Stimulated activated CD4-positive, alpha-beta T cell treated with anti-CD3 and anti-CD28 coated beads, Interleukin-15, amount 100 ng/mL, for 24 hours (primary cell): ENCODE data around the gene UBE2L3.
"Not testable (repeated sequence)": the region's sequence is repeated elsewhere in the genome, so short reads cannot be mapped to it uniquely, and the experiment has no call there.

Experiments used
- DNase-seq: peaks from one replicate; pipeline ENCODE4 v3.0.0-alpha.2; 2020

UBE2L3 gene

DNA sequence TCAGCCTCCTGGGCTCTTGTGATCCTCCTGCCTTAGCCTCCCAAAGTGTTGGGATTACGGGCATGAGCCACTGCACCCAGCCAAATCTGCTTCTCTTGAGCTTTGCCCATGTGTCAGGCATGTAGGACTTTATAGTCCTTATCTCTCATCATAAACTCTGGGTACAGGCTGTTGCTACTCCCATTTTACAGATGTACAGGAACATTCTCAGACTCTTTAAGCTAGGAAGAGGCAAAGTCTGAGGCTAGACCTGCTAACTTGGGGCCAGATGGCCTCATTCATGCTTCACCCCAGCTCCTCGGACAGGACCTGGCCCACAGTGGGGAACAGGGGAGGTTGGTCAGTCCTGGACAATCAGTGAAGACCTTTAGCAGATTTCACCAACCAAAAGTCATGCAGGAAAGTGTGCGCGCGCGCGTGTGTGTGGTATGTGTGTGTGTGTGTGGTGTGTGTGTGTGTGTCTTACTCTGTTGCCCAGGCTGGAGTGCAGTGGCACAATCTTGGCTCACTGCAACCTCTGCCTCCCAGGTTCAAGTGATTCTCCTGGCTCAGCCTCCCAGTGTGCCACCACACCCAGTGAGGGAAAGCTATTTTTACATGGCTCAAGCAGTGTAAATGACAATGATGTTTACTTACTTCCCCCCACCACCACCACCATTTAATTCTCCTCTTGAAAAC is 38.5 kb downstream of the UBE2L3 start:
- DNase-seq = no peak

- DNase-seq = no peak
These were observed 39.3 kb downstream of the UBE2L3 start for GRCh38 chr22:21606775-21607174.

DNA sequence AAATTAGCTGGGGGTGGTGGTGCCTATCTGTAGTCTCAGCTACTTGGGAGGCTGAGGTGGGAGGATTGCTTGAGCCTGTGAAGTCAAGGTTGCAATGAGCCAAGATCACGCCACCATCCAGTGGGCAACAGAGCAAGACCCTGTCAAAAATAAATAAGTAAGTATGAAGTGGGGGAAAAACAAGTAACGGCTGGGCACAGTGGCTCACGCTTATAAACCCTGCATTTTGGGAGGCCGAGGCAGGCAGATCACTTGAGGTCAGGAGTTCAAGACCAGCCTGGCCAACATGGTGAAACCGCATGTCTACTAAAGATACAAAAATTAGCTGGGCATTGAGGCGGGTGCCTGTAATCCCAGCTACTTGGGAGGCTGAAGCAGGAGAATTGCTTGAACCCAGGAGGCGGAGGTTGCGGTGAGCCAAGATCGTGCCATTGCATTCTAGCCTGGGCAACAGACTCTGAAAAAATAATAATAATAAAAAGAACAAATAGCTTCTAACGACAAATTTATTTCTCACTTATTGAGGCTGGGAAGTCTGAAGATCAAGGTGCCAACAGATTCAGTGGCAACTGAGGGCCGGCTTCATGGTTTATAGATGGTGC is 42.1 kb downstream of the UBE2L3 start:
- DNase-seq = not testable (repeated sequence)

GRCh38 chr22:21611210-21611977 is 43.9 kb downstream of the UBE2L3 start:
- no peak for DNase-seq

DNA sequence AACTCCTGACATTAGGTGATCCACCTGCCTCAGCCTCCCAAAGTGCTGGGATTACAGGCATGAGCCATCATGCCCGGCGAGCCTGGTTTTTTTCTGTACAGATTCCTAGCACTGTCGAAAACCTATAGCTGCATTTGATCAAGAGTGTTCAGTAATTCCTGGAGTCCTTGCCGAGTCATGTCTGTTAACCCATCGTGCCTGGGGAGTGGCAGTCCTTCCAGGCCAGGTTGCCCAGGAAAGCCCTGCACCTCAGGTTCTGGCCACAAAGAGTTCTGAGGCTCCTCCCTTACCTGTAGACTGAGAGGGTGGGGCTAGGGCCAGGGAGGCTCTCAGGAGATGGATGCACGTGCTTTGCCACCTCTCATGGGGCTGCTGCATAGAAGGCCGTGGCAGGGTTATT is 45.3 kb downstream of the UBE2L3 start:
- no peak for DNase-seq

DNA sequence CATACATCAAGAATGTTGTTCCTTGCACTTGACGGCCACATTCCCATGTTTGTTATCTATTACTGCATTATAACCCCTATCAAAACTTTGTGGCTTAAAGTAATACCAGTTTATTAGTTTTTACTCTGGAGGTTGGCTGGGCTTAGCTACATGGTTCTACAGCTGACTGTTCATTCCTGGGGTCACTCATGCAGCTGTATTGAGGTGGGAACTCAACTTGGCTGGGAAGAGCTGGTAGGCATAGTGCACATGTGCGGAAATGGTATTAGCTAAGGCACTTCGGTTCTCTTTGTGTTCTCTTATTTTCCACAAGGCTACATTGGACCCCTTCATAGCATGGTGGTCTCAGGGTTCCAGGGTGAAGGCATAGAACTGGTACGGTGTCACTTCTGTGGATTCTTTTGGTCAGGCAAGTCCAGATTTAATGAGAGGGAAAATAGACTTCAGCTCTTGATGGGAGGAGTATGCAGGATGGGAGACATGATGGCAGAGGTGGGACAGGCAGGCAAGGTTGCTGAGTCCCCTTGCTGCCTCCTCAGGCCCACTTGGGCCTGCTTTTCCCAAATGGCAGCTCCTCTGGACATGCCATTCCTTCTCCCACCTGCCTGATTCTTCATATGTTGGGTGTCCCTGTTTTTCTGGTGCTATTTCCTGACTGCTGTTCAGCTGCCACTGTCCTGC is 46.2 kb downstream of the UBE2L3 start:
- no peak for DNase-seq

DNA sequence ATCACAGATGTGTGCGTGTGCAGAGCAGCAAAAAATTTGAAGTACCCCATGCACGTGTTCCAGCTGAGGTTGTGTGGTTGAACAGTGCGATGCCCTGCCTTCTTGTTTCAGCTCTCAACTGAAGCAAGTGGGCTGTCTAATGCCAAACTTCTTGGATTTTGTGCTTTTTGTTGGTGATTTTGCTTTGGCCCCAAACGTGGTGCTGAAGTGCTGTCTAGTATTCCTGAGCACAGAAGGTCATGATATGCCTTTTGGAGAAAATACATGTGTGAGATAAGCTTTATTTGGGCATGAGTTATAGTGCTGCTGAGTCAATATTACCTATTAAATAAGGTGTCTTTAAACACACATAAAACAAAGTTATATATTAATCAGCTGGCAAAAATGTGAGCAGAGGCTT is 48.2 kb downstream of the UBE2L3 start:
- DNase-seq = no peak

- DNase-seq = not testable (repeated sequence)
These were observed 49.8 kb downstream of the UBE2L3 start for GRCh38 chr22:21617337-21617736.

DNA sequence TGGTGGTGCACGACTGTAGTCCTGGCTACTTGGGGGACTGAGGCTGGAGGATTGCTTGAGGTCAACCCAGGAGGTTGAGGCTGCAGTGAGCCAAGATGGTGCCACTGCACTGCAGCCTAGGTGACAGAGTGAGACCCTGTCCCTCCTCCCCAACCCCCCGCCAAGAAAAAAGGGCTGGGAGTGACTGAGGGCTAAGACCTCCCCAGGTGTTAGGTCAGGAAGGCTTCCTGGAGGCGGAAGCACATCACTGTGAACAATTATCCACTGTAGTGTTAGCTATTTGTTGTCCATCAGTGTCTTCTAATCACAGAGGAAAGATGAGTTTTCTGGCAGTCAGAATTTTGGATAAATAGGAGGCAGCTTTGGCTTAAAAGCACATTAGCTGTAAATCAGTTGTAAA is 53.5 kb downstream of the UBE2L3 start:
- DNase-seq = no peak

DNA sequence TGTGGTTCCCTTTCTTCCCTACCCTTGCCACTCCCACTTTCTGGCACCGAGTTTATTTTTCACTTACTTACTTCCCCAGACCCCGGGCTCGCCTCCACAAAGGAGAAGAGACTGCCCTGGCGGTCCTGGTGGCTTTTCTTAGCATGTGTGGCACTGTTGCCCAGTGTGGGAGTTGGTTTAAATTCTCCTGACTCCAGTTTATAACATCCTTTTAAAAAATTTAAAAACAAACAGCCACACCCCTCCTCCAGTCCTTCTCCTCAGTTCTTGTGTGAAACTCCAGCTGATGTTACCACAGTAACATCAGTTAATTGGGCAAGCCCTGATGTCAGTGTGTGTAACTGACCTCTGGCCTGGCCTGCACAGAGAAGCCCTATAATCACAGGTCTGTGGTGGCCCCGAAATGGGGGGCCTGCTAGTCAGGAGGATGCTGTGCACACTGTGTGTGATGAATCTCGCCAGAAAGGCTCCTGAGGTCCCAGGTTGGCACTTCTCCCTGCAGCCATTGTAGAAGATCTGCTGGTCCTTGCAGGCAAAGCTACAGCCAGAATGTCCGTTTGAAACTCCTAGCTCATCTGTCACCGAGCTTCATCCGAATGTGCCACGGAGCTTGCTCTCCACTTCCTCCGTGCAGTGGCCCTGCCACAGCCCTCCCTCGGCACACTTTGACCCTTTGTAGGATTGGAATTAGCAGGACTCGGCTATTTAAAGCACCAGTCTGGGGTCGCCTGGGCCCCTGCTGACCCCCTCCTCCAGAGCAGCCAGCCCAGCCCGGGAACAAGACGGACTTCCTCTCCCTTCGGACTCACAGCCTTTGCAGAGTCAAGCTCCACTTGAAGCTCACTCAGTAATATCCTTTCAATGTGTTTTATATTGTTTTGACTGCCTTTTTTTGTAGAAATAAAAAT is 54.8 kb downstream of the UBE2L3 start:
- DNase-seq = no peak

DNA sequence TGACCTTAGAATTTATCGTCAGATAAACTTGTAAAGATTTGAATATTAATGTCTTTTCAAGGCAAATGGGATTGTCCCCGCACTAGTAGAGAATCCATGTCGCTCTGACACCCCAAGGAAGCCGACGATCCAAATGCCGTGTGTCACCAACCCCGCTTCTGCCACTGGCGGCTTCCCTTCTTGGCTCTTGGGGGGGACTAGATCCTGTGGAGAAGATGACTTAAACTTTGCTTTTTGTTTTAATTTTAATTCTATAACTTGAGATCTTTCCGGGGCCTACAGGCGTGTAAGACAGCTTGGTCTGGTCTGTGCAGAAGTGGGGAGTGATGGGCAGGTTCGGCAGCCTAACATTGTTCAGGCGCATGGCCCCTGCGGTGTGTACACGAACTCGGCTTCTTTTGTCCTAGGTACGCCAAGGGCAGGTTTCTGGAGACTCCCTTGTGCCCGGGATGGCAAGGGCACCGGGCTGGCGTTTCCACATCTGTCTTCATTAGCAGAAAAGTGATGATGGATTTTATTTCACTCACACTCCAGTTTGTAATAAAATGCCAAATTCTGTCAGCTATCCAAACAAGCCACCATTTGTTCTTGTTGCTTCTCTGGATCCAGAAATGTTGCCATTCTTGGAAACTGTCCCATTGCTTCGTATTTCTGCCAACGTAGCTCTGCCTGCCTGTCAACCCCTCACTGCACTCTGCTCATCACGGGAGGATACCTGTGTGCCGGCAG is 55.6 kb downstream of the UBE2L3 start:
- DNase-seq = no peak

DNA sequence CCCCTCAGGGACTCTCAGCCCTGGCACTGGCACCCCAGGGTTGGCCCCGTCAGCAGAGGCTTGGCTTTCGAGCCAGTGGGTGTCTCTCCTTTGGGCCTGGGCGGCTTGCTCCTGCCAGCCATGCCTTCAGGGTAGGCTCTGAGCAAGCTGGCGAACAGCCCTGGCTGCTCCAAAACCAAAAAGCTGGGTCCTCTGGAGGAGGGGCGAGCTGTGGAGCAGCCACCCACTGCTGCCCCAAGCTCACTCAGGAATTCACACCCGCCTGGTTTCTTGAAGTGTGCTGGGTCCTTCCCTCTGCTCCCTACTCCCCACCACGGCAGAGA is 56.1 kb downstream of the UBE2L3 start:
- no peak for DNase-seq

DNA sequence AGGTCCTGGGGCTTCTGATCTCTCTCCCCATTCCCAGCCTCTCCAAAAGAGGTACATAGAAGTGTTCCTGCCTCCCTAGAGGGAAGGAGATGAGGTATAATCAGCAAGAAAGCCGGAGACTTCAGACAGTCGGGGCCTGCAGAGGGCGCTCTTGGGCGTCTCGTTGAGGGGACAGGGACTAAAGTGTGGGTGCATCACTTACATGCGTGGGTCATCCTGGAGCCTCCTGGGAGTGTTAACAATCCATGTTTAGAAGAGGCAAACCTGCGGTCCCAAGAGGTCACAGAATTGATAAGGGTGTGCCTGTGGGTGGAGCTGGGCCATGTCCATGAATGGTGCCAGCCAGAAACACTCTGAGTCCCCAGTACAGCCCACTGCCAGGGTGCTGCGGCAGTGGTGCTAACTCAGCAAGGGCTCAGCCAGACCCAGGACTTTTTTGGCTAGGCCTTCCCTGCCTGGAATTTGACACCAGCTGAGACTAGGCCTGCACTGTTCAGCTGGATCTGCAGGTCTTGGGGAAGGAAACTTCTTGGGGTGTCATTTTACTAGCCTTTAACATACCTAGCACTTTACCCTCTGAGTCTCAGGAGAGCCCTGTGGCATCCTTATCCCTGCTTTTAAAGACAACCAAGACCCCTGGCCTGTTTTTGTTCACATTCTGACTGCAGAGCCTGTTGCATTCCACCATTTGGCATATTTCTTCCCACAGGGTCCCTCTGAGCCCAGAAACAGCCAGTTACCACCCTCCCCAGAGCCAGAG is 56.8 kb downstream of the UBE2L3 start:
- peak; percentile 68 for DNase-seq

GRCh38 chr22:21624880-21625791 is 57.6 kb downstream of the UBE2L3 start:
- DNase-seq = peak; percentile 24

GRCh38 chr22:21626073-21626734 is 58.7 kb downstream of the UBE2L3 start:
- no peak for DNase-seq

DNA sequence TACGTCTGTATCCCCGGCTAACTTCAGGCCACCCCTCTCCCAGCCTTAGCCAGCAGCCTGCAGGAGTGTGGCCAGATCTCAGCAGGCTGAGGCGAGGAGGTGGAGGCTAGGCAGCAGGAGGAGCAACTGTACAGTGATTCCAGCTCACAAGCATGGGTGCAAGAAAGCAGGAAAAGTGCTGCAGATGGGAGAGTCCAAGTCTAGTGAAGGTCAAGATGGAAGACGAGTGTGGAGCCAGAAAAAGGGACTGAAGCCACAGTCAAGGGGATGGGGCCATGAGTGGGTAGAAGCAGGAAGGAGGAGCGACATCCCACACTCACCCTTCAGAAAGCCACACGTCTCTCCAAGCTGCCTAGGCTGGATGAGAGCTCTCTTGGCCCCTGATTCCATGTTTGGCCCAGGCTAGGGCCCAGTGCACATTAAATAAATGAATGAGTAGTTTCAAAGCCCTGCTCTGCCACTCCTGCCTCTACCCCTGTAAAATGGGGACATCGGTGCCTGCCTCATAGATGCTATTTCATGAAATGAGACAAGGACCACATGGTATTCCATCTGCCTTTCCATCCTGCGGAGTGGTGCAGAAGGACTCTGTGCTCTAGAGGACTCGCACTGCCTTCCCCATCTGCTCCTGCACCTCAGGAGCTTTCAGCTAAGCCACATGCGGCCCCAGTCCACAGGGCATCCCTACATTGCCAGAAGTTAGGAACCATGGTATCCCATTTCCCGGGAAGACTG is 59.4 kb downstream of the UBE2L3 start:
- DNase-seq = no peak

DNA sequence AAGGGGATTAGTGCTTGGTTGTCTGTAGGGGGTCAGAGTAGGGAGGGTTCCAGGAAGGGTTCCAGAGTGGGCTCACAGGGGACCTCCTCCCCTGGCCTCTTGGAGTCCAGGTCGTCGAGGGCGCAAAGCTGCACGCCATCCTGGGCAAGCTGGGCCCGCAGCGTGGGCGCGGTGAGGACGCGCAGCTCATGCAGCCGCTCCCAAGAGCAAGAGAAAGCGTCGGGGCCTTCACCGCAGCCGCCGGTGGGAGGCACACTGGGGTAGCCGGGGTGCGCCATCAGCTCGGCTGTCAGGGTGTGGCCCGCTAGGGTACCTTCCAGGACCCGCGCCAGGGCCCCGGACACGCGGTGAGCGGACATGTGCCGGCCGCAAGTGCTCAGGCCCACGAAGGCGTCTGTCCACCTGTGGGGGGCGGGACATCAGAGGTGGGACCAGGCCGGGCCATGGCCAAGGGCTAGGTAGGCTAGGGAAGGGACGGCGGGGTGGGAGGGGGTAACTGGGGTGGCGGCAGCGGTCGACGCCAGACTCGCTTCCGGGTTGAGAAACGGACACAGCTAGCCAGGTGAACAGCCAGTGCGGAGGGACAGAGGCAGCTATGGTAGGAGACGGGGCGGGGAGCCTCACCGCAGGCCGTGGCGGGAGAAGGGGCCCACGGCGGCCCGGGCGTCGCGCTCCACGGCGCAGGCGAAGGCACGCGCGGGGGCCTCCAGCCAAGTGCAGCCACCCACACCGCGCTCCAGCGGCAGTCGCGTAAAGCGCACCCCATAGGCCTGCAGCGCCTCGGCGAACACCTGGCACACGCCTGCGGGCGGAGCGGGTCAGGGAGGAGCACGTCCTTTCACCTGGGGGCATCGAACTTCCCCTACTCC is 61.1 kb downstream of the UBE2L3 start:
- peak; percentile 15 for DNase-seq
